Activated CD8-positive, alpha-beta memory T cell treated with anti-CD3 and anti-CD28 coated beads, Interleukin-2, amount 50 U/mL, for 4 hours (primary cell): ENCODE data around the gene FAM47E.
"Not testable (repeated sequence)": the region's sequence is repeated elsewhere in the genome, so short reads cannot be mapped to it uniquely, and the experiment has no call there.

ENCODE experiments used
- DNase-seq: peaks from one replicate; pipeline ENCODE4 v3.0.0-alpha.2; 2020

Gene FAM47E

GRCh38 chr4:76226418-76226817, 25.1 kb upstream of the FAM47E start:
- no peak for DNase-seq

- DNase-seq: no peak
Observed at GRCh38 chr4:76232681-76233080, 18.8 kb upstream of the FAM47E start.

GRCh38 chr4:76233083-76233482, 18.4 kb upstream of the FAM47E start:
- DNase-seq: no peak

- no peak for DNase-seq
Observed at GRCh38 chr4:76233529-76233928, 18.0 kb upstream of the FAM47E start.

GRCh38 chr4:76233967-76234678, 17.4 kb upstream of the FAM47E start:
- DNase-seq: no peak

GRCh38 chr4:76234679-76235044, 16.9 kb upstream of the FAM47E start:
- DNase-seq: no peak

- no peak for DNase-seq
Observed at GRCh38 chr4:76235407-76235806, 16.1 kb upstream of the FAM47E start.

- no peak for DNase-seq
Observed at GRCh38 chr4:76235915-76236314, 15.6 kb upstream of the FAM47E start.

- DNase-seq: no peak
Observed at GRCh38 chr4:76238236-76238635, 13.3 kb upstream of the FAM47E start.

- no peak for DNase-seq
Observed at GRCh38 chr4:76238701-76239100, 12.8 kb upstream of the FAM47E start.

- DNase-seq: no peak
Observed at GRCh38 chr4:76240236-76240635, 11.3 kb upstream of the FAM47E start.

GRCh38 chr4:76243877-76244276, 7.6 kb upstream of the FAM47E start:
- DNase-seq: not testable (repeated sequence)

- DNase-seq: no peak
Observed at GRCh38 chr4:76246025-76246424, 5.5 kb upstream of the FAM47E start.

- DNase-seq: no peak
Observed at GRCh38 chr4:76246852-76247251, 4.7 kb upstream of the FAM47E start.

GRCh38 chr4:76250962-76251361, 559 bp upstream of the FAM47E start:
- no peak for DNase-seq

GRCh38 chr4:76252271-76252653, 741 bp downstream of the FAM47E start:
- DNase-seq: no peak

GRCh38 chr4:76253511-76253910, 2.0 kb downstream of the FAM47E start:
- DNase-seq: no peak

- no peak for DNase-seq
Observed at GRCh38 chr4:76256032-76256431, 4.5 kb downstream of the FAM47E start.

GRCh38 chr4:76256968-76257367, 5.4 kb downstream of the FAM47E start:
- DNase-seq: no peak

- DNase-seq: no peak
Observed at GRCh38 chr4:76257824-76258223, 6.3 kb downstream of the FAM47E start.

GRCh38 chr4:76260571-76260970, 9.1 kb downstream of the FAM47E start:
- no peak for DNase-seq

GRCh38 chr4:76265631-76266218, 14.2 kb downstream of the FAM47E start:
- no peak for DNase-seq

- no peak for DNase-seq
Observed at GRCh38 chr4:76266627-76267026, 15.1 kb downstream of the FAM47E start.

GRCh38 chr4:76267811-76268210, 16.3 kb downstream of the FAM47E start:
- DNase-seq: no peak
